K562 (cell line): ENCODE measurements around the gene PRRT1. TPM values are rescaled to one million over a fixed set of nuclear protein-coding genes. Genes with fewer than 3 reads are reported as not detected.

ENCODE experiments used
- CHD7 ChIP-seq: fragments of 200-600 bp; sonication (generic); IDR thresholded peaks from one replicate; pipeline ENCODE4 v1.6.1; 2012; ENCODE audit warnings: mild to moderate bottlenecking, low read depth, low read length, inconsistent platforms
- E2F1 ChIP-seq: sonication (generic); formaldehyde crosslinking; IDR thresholded peaks from 2 replicates; pipeline ENCODE4 v1.8.1; 2023; ENCODE audit warnings: mild to moderate bottlenecking, missing genetic modification reagents, moderate library complexity
- HINFP ChIP-seq: fragments of 450-650 bp; conservative IDR thresholded peaks from 2 replicates; pipeline ENCODE4 v1.6.1; 2016; ENCODE audit warnings: missing genetic modification characterization, low read depth, mild to moderate bottlenecking, control low read depth, missing compliant biosample characterization
- KDM4B ChIP-seq, 2 experiments: fragments of 450-650 bp in 1 of 2; sonication (generic) in 1 of 2; IDR thresholded peaks; 2 replicates each; pipeline ENCODE4 v1.6.1; 2016 to 2017; ENCODE audit warnings: borderline replicate concordance in 2 of 2, antibody characterized with exemption in 1 of 2, low read depth in 1 of 2, mild to moderate bottlenecking in 1 of 2
- MCM5 ChIP-seq: fragments of 450-650 bp; IDR thresholded peaks from 2 replicates; pipeline ENCODE4 v1.6.1; 2016; ENCODE audit warnings: low read depth
- PTRF ChIP-seq: fragments of 450-650 bp; IDR thresholded peaks from 2 replicates; pipeline ENCODE4 v1.6.1; 2016; ENCODE audit warnings: mild to moderate bottlenecking, missing genetic modification characterization, missing compliant biosample characterization
- SMARCC2 ChIP-seq: fragments of 450-650 bp; IDR thresholded peaks from 2 replicates; pipeline ENCODE4 v1.6.1; 2017; ENCODE audit warnings: antibody characterized with exemption, moderate library complexity, mild to moderate bottlenecking, low read depth
- THAP7 ChIP-seq: fragments of 250-450 bp; sonication (Bioruptor Pico); IDR thresholded peaks from 2 replicates; pipeline ENCODE4 v1.5.0; 2021
- ZBTB17 ChIP-seq: fragments of 450-650 bp; formaldehyde crosslinking; IDR thresholded peaks from 2 replicates; pipeline ENCODE4 v1.4.0; 2020; ENCODE audit warnings: mild to moderate bottlenecking
- ZFP36 ChIP-seq: fragments of 150-350 bp; IDR thresholded peaks from 2 replicates; pipeline ENCODE4 v1.6.1; 2018; ENCODE audit warnings: low read length, low read depth; ENCODE audit not compliant: partially characterized antibody
- ZKSCAN1 ChIP-seq: fragments of 150-350 bp; IDR thresholded peaks from 2 replicates; pipeline ENCODE4 v1.6.1; 2016; ENCODE audit warnings: low read depth, low read length
- ZNF644 ChIP-seq: fragments of 200-800 bp; sonication (Bioruptor generic); IDR thresholded peaks from 2 replicates; pipeline ENCODE4 v1.6.1; 2016; ENCODE audit warnings: low read depth, missing genetic modification characterization, missing compliant biosample characterization
- polyA plus RNA-seq, 8 experiments: library from polyadenylated mRNA; depleted of rRNA in 4 of 8; stranded (reverse) in 5 of 8; unstranded in 3 of 8; fragments of >200 nt; fragmentation: Nextera tagmentation in 2 of 8; fragmentation: Illumina TruSeq in 1 of 8; extraction: Ambion mirVana in 2 of 8; extraction: Trizol in 1 of 8; gene quantifications; 2 replicates each; pipeline versions ENCODE4 v1.2.1 to v1.2.3, GENCODE V29; 2011 to 2014; ENCODE audit warnings: inconsistent platforms in 1 of 8, missing spikeins in 1 of 8
- total RNA-seq, 7 experiments: library from RNA; depleted of rRNA in 6 of 7; stranded (reverse); fragments of >200 nt in 6 of 7; fragmentation: Illumina TruSeq in 2 of 7; extraction: Trizol in 2 of 7; gene quantifications; 2 replicates each; pipeline versions ENCODE4 v1.2.1 to v1.2.3, GENCODE V29; 2011 to 2021; ENCODE audit warnings: low replicate concordance in 1 of 7

The PRRT1 gene
- total and polyA plus RNA-seq, 9 of the 15 experiments (the other 6 are each of a cell fraction or from before 2014, with no cell fraction given): 0.14 to 3.5 (median 0.41) TPM

- TF ChIP-seq E2F1 (no peak), THAP7 (CRISPR knock-in tag) (no peak), KDM4B (IDR thresholded peaks at IDR 0.05; ENCODE audit: borderline replicate concordance in 2 of 2, low read depth in 1 of 2) (no peak; a peak in 1 of 4 replicates), ZBTB17 (CRISPR knock-in tag) (0 out of 2 replicates have a peak, but pooled peaks have one; percentile 8), MCM5 (no peak), HINFP (no peak), PTRF (tag) (no peak), SMARCC2 (peak; percentile 37; the same call in 1 of the 2 replicates), CHD7 (no peak), ZKSCAN1 (peak; percentile 90), ZNF644 (tag) (no peak), ZFP36 (no peak)
Measured at GRCh38 chr6:32194825-32195651, 43.3 kb upstream of the PRRT1 start (continued).
